GM20000 (cell line): ENCODE data around the gene MAN2B1.

Experiments used
- DNase-seq: peaks from one replicate; pipeline ENCODE4 v3.0.0; 2012; ENCODE audit warnings: low spot score
- CTCF ChIP-seq: IDR thresholded peaks from 2 replicates; pipeline ENCODE4 v1.5.1; 2012; ENCODE audit warnings: mild to moderate bottlenecking, control low read depth; ENCODE audit errors: extremely low read depth, missing control alignments

MAN2B1 gene

GRCh38 chr19:12675940-12676339, 9.4 kb upstream of the MAN2B1 start:
- TF ChIP-seq CTCF: no peak
- no peak for DNase-seq

- no peak for DNase-seq
- TF ChIP-seq CTCF: no peak
Observed at GRCh38 chr19:12675399-12675798, 8.9 kb upstream of the MAN2B1 start.

GRCh38 chr19:12672744-12673143, 6.2 kb upstream of the MAN2B1 start:
- no peak for TF ChIP-seq CTCF
- no peak for DNase-seq

- no peak for TF ChIP-seq CTCF
- DNase-seq: no peak
Observed at GRCh38 chr19:12670159-12670928, 3.8 kb upstream of the MAN2B1 start.

- no peak for TF ChIP-seq CTCF
Observed at GRCh38 chr19:12669270-12670158, 3.0 kb upstream of the MAN2B1 start.

GRCh38 chr19:12668932-12669269, 2.4 kb upstream of the MAN2B1 start:
- no peak for TF ChIP-seq CTCF
- DNase-seq: no peak

More at GRCh38 chr19:12669270-12670158, 3.0 kb upstream of the MAN2B1 start:
- peak; percentile 84 for DNase-seq

- no peak for TF ChIP-seq CTCF
- no peak for DNase-seq
Observed at GRCh38 chr19:12668346-12668745, 1.8 kb upstream of the MAN2B1 start.
